ENCODE data around the gene EHMT1. TPM values are rescaled to one million over a fixed set of nuclear protein-coding genes. Genes with fewer than 3 reads are reported as not detected.

Gene EHMT1
- total RNA-seq, 1 experiment from 2014 or later: 112 TPM

GRCh38 chr9:137755261-137755927, 136.6 kb downstream of the EHMT1 start:
- no peak overlapping the region for H4K5ac ChIP-seq (ENCODE audit: insufficient read length, low read depth, low read length)
- H3K79me1 ChIP-seq (ENCODE audit: insufficient read depth, low read depth, low read length, poor library complexity, severe bottlenecking): no peaks in the 10 kb centered on the region
- H3K14ac ChIP-seq (ENCODE audit: insufficient read depth, low read length): no peak overlapping the region; the same call in 1 of the 2 replicates
- H4K20me1 ChIP-seq (ENCODE audit: control insufficient read depth, insufficient read depth, insufficient read length): no peaks in the 10 kb centered on the region
- no peak overlapping the region for H2BK12ac ChIP-seq (ENCODE audit: insufficient read length, low read depth, low read length)
- H3T11ph ChIP-seq (ENCODE audit: low read length): no peak overlapping the region
- Mint-ChIP-seq H3K27ac (peak overlapping the region in 1 of 3 experiments; percentile 55; a peak in 1 of 7 replicates), H3K27me3 (ENCODE audit: low read depth) (no peaks in the 10 kb centered on the region; the same call in 1 of the 2 replicates), H3K9me3 (peaks cover 0 to 4% of the 10 kb centered on the region in 2 experiments; a peak in 1 of 5 replicates), H3K4me3 (no peak overlapping the region), H3K36me3 (ENCODE audit: insufficient read depth in 1 of 3, low read depth in 3 of 3) (peaks cover 63 to 90% (median 88%) of the 10 kb centered on the region in 3 experiments), H3K4me1 (peaks cover 11 to 13% of the 10 kb centered on the region in 2 experiments)
- H3K27me3 ChIP-seq (ENCODE audit: insufficient read depth, low read length): no peaks in the 10 kb centered on the region
- H3K23me2 ChIP-seq (ENCODE audit: insufficient read length, low read depth, low read length, poor library complexity, severe bottlenecking): no peaks in the 10 kb centered on the region
- H2BK15ac ChIP-seq (ENCODE audit: low read depth, low read length): no peak overlapping the region
- H3K9me3 ChIP-seq (ENCODE audit: control insufficient read depth, low read depth, low read length): no peaks in the 10 kb centered on the region
- no peak overlapping the region for H4K8ac ChIP-seq (replicated peaks; ENCODE audit: insufficient read length, low read depth, low read length)
- no peak overlapping the region for H3K56ac ChIP-seq (ENCODE audit: insufficient read length, low read depth, low read length)
- H2AK5ac ChIP-seq (ENCODE audit: insufficient read length, low read length): no peak overlapping the region
- H3K27ac ChIP-seq (ENCODE audit: insufficient read length, low read depth, low read length): no peak overlapping the region
- no peak overlapping the region for H2AFZ ChIP-seq (ENCODE audit: low read length)
- no peak overlapping the region for H3K18ac ChIP-seq (ENCODE audit: insufficient read length, low read depth, low read length)
- no peak for DNase-seq
- no peak overlapping the region for H2BK20ac ChIP-seq (ENCODE audit: low read depth, low read length, poor library complexity, severe bottlenecking)
- no peak overlapping the region for H2BK5ac ChIP-seq (ENCODE audit: insufficient read length, low read length)
- H3K9ac ChIP-seq (ENCODE audit: extremely low read depth, insufficient read length, low read length): no peak overlapping the region
- H3K79me2 ChIP-seq (ENCODE audit: insufficient read depth, low read length): no peaks in the 10 kb centered on the region
- no peak overlapping the region for H2BK120ac ChIP-seq (ENCODE audit: low read depth, low read length, poor library complexity, severe bottlenecking)
- no CpG with 5 or more reads among the region's 7 CpGs for WGBS (ENCODE audit: extremely low coverage, insufficient read length, low lambda C conversion rate)
- no peak overlapping the region for H3K4me2 ChIP-seq (ENCODE audit: insufficient read depth, insufficient read length, low read length)
- H3K4me1 ChIP-seq (ENCODE audit: insufficient read depth, low read length): no peaks in the 10 kb centered on the region
- TF ChIP-seq CTCF (conservative IDR thresholded peaks at IDR 0.05): no peak
- H3K4ac ChIP-seq (ENCODE audit: low read depth, low read length): no peak overlapping the region
- no peak overlapping the region for H4K91ac ChIP-seq (ENCODE audit: insufficient read length, low read depth, low read length)
- H3K23ac ChIP-seq (ENCODE audit: insufficient read length, low read depth, low read length): no peak overlapping the region

Measured in H9 (cell line).